ENCODE data around the gene PLXND1. TPM values are rescaled to one million over a fixed set of nuclear protein-coding genes. Genes with fewer than 3 reads are reported as not detected.

The PLXND1 gene
- total RNA-seq, 1 donor from 2014 or later = 1,753 TPM

DNA sequence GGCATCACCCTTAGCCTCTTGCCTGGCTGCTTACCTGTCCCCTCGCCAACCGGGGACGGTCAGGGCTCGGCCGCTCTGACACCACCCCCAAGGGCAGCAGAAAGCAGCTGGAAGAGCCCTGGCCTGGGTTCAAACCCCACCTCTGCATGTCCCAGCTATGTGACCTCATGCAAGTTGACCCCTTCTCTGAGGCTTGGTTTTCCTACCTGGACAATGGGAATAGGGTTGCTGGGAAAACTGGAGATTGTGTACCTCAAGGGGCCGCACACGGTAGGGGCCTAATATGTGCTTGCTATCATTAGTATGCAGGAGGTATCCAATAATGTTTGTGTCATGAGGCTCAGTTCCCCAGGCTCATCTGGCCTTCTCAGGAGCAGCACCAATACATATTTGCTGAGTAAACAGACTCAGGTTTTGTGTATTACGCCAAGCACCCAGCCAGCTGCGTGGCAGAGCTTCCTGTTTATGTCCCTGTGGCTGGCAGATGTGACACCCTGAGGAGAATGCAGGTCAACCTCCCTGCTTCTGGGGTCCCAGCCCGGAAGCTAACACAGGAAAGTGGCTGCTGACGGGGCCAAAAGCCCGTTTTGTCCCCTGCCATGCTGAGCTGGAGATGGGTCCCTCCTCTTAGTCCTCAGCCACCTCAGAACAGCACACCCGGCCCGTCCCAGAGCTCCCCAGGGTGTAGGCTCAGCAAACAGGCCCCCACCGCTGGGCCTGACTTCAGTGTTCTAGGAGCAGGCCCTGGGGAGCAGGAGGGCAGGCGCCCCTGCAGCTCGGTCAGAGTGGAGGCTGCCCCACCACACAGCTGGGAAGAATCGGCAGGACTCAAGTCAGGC is 29.7 kb downstream of the PLXND1 start:
- peak overlapping the region; percentile 90 for H3K27ac Mint-ChIP-seq (ENCODE audit: unreplicated experiment)
- peak overlapping the region; percentile 80 for H3K4me3 Mint-ChIP-seq (ENCODE audit: unreplicated experiment)
- no peak for DNase-seq (ENCODE audit: low spot score)

DNA sequence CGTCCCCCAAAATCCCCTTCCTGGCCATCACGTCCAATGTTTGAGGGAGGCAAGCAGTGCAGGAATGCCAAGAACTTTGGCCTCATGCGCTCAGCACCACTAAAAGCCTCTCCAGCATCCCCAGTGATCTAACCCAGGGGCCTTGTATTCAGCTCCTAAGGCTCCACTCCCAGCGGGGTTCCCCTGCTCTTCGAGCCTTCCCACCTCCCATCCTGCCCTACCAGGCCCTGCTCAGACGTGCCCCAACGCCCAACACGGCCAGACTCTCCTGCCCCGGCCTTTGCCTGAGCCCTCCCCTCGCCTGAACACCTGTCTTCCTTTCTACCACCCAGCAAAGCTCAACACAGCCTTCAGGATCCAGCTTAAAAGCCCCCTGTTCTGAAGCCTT is 30.5 kb downstream of the PLXND1 start:
- H3K36me3 Mint-ChIP-seq (ENCODE audit: low read depth, unreplicated experiment) = peaks cover 43% of the 10 kb centered on the region
- peaks cover 10% of the 10 kb centered on the region for H3K4me1 Mint-ChIP-seq (ENCODE audit: unreplicated experiment)
- H3K4me3 Mint-ChIP-seq (ENCODE audit: unreplicated experiment) = peak overlapping the region; percentile 80
- no peak for DNase-seq (ENCODE audit: low spot score)
- TF ChIP-seq, protein P1, sequence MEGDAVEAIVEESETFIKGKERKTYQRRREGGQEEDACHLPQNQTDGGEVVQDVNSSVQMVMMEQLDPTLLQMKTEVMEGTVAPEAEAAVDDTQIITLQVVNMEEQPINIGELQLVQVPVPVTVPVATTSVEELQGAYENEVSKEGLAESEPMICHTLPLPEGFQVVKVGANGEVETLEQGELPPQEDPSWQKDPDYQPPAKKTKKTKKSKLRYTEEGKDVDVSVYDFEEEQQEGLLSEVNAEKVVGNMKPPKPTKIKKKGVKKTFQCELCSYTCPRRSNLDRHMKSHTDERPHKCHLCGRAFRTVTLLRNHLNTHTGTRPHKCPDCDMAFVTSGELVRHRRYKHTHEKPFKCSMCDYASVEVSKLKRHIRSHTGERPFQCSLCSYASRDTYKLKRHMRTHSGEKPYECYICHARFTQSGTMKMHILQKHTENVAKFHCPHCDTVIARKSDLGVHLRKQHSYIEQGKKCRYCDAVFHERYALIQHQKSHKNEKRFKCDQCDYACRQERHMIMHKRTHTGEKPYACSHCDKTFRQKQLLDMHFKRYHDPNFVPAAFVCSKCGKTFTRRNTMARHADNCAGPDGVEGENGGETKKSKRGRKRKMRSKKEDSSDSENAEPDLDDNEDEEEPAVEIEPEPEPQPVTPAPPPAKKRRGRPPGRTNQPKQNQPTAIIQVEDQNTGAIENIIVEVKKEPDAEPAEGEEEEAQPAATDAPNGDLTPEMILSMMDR (IDR thresholded peaks at IDR 0.05; ENCODE audit: unreplicated experiment) = no peak
- peak overlapping the region; percentile 90 for H3K27ac Mint-ChIP-seq (ENCODE audit: unreplicated experiment)
- H3K27me3 Mint-ChIP-seq (ENCODE audit: unreplicated experiment) = peaks cover 58% of the 10 kb centered on the region
- H3K9me3 Mint-ChIP-seq (ENCODE audit: unreplicated experiment) = no peaks in the 10 kb centered on the region

More for the DNA sequence above, 29.7 kb downstream of the PLXND1 start:
- H3K4me1 Mint-ChIP-seq (ENCODE audit: unreplicated experiment) = peaks cover 10% of the 10 kb centered on the region
- no peaks in the 10 kb centered on the region for H3K9me3 Mint-ChIP-seq (ENCODE audit: unreplicated experiment)
- peaks cover 63% of the 10 kb centered on the region for H3K27me3 Mint-ChIP-seq (ENCODE audit: unreplicated experiment)
- peaks cover 50% of the 10 kb centered on the region for H3K36me3 Mint-ChIP-seq (ENCODE audit: low read depth, unreplicated experiment)
- TF ChIP-seq, protein P1 (IDR thresholded peaks at IDR 0.05; ENCODE audit: unreplicated experiment) = no peak

DNA sequence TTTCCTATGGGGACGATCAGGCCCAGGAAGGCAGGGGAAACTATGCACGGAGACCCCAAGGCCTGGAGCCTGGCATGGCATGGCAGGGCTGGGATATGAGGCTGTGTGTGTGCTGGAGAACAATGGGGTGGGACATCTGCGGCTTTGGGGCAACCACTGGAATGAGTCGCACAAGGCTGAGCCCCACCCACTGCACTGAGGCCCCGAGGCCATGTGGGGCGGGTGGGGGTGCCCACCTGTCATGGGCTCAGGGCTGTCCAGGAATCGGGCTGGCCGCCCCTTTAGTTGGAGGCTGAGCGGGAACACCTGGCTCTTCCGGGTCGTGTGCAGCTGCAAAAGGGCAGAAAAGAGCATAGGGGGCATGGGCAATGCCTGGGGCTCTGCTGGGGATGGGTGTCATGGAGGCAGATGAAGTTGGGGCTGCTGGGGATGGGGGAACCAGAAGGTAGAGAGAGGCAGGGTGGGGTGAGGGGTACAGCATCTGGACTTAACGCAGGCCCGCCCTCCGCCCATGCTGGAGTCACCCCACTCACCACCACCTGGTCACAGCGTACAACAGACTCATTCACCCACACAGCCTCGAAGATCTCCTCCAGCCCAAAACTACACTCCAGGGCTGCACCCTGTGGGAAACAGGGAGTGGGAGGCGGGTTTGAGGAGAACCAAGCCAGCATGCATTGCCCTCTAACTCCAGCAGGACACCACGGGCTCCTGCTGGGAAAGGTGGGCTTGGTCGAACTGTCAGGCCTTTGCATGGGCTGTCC is 31.1 kb downstream of the PLXND1 start:
- Mint-ChIP-seq H3K4me3 (ENCODE audit: unreplicated experiment) (no peak overlapping the region), H3K36me3 (ENCODE audit: low read depth, unreplicated experiment) (peaks cover 39% of the 10 kb centered on the region), H3K27me3 (ENCODE audit: unreplicated experiment) (peaks cover 58% of the 10 kb centered on the region), H3K27ac (ENCODE audit: unreplicated experiment) (peak overlapping the region; percentile 90), H3K4me1 (ENCODE audit: unreplicated experiment) (peaks cover 10% of the 10 kb centered on the region), H3K9me3 (ENCODE audit: unreplicated experiment) (no peaks in the 10 kb centered on the region)
- TF ChIP-seq, protein P1 (IDR thresholded peaks at IDR 0.05; ENCODE audit: unreplicated experiment) = no peak
- no peak for DNase-seq (ENCODE audit: low spot score)

DNA sequence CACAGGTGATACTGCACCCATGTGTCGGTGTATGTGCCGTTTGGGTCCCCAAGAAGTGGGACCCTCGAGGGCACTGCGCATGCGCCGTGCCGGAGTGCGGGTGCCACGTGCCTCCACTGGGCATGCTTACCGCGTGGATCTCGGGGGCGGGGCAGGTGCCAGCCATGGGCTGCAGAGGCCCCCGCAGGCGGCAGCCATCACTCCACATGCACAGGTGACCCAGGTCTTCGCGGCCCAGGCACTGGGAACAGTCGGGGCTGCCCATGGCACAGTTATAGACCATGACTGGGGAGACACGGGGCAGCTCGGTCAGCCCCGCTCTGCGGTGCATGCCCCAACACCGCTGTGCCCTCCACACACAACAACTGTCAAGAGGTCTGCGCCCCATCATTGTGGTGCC is 32.3 kb downstream of the PLXND1 start:
- peaks cover 10% of the 10 kb centered on the region for H3K4me1 Mint-ChIP-seq (ENCODE audit: unreplicated experiment)
- peaks cover 44% of the 10 kb centered on the region for H3K36me3 Mint-ChIP-seq (ENCODE audit: low read depth, unreplicated experiment)
- peak overlapping the region; percentile 67 for H3K27ac Mint-ChIP-seq (ENCODE audit: unreplicated experiment)
- no peaks in the 10 kb centered on the region for H3K9me3 Mint-ChIP-seq (ENCODE audit: unreplicated experiment)
- TF ChIP-seq, protein P1 (IDR thresholded peaks at IDR 0.05; ENCODE audit: unreplicated experiment) = no peak
- DNase-seq (ENCODE audit: low spot score) = no peak
- H3K4me3 Mint-ChIP-seq (ENCODE audit: unreplicated experiment) = peak overlapping the region; percentile 67
- peaks cover 55% of the 10 kb centered on the region for H3K27me3 Mint-ChIP-seq (ENCODE audit: unreplicated experiment)
